ENCODE measurements around the gene STMN3. TPM values are rescaled to one million over a fixed set of nuclear protein-coding genes. Genes with fewer than 3 reads are reported as not detected.

Gene STMN3
- total and polyA plus RNA-seq, 5 donors from 2014 or later, result 11.7 to 64.6 (median 13.2) TPM

- no peak overlapping the region for H3K27ac Mint-ChIP-seq
- H3K9me3 Mint-ChIP-seq, result no peaks in the 10 kb centered on the region
- Histone ChIP-seq H3K27ac (ENCODE audit: insufficient read depth, low read length, poor library complexity, severe bottlenecking) (no peak overlapping the region), H3K4me1 (ENCODE audit: control insufficient read depth, insufficient read depth, low read length, poor library complexity, severe bottlenecking) (no peaks in the 10 kb centered on the region), H3K36me3 (ENCODE audit: control insufficient read depth, insufficient read depth, low read length) (peaks cover 25% of the 10 kb centered on the region), H3K4me3 (ENCODE audit: low read depth, low read length) (no peak overlapping the region), H3K9me3 (ENCODE audit: control insufficient read depth in 2 of 2, low read length in 2 of 2) (no peaks in the 10 kb centered on the region), H3K27me3 (ENCODE audit: control insufficient read depth, insufficient read depth, low read length) (no peaks in the 10 kb centered on the region)
- no peak overlapping the region for H3K4me3 Mint-ChIP-seq
- H3K4me1 Mint-ChIP-seq, result peaks cover 0 to 3% (median 2%) of the 10 kb centered on the region in 4 donors
- ATAC-seq (ENCODE audit: low read depth in 2 of 2) (no peak), DNase-seq (no peak)
- peaks cover 24% of the 10 kb centered on the region for H3K36me3 Mint-ChIP-seq
- H3K27me3 Mint-ChIP-seq, result no peaks in the 10 kb centered on the region
Observed at GRCh38 chr20:63664861-63665594, 11.8 kb upstream of the STMN3 start.

- H3K4me1 ChIP-seq (ENCODE audit: control insufficient read depth, insufficient read depth, low read length, poor library complexity, severe bottlenecking), result peaks cover 3% of the 10 kb centered on the region
- H3K27me3 Mint-ChIP-seq, result no peaks in the 10 kb centered on the region
- no peak overlapping the region for H3K27ac Mint-ChIP-seq
- H3K36me3 Mint-ChIP-seq, result peaks cover 23% of the 10 kb centered on the region
- H3K4me1 Mint-ChIP-seq, result peaks cover 0 to 10% (median 5%) of the 10 kb centered on the region in 4 donors
- H3K36me3 ChIP-seq (ENCODE audit: control insufficient read depth, insufficient read depth, low read length), result peaks cover 25% of the 10 kb centered on the region
- peak overlapping the region in 1 of 4 donors; percentile 69 for H3K4me3 Mint-ChIP-seq
- H3K27me3 ChIP-seq (ENCODE audit: control insufficient read depth, insufficient read depth, low read length), result no peaks in the 10 kb centered on the region
- DNase-seq, result no peak
- no peaks in the 10 kb centered on the region for H3K9me3 ChIP-seq (ENCODE audit: control insufficient read depth in 2 of 2, low read length in 2 of 2)
- no peaks in the 10 kb centered on the region for H3K9me3 Mint-ChIP-seq
- ATAC-seq (ENCODE audit: low read depth in 2 of 2), result no peak
- no peak overlapping the region for H3K4me3 ChIP-seq (ENCODE audit: low read depth, low read length)
- H3K27ac ChIP-seq (ENCODE audit: insufficient read depth, low read length, poor library complexity, severe bottlenecking), result no peak overlapping the region
Observed at GRCh38 chr20:63664143-63664851, 11.1 kb upstream of the STMN3 start.

GRCh38 chr20:63663332-63664066, 10.3 kb upstream of the STMN3 start:
- Mint-ChIP-seq H3K4me1 (peaks cover 2 to 18% (median 6%) of the 10 kb centered on the region in 4 donors), H3K27ac (no peak overlapping the region), H3K27me3 (no peaks in the 10 kb centered on the region), H3K36me3 (peaks cover 17% of the 10 kb centered on the region), H3K9me3 (no peaks in the 10 kb centered on the region), H3K4me3 (peak overlapping the region in 2 of 4 donors; percentile 38)
- Histone ChIP-seq H3K36me3 (ENCODE audit: control insufficient read depth, insufficient read depth, low read length) (peaks cover 22% of the 10 kb centered on the region), H3K27me3 (ENCODE audit: control insufficient read depth, insufficient read depth, low read length) (no peaks in the 10 kb centered on the region), H3K27ac (ENCODE audit: insufficient read depth, low read length, poor library complexity, severe bottlenecking) (no peak overlapping the region), H3K9me3 (ENCODE audit: control insufficient read depth in 2 of 2, low read length in 2 of 2) (no peaks in the 10 kb centered on the region), H3K4me1 (ENCODE audit: control insufficient read depth, insufficient read depth, low read length, poor library complexity, severe bottlenecking) (peaks cover 11% of the 10 kb centered on the region), H3K4me3 (ENCODE audit: low read depth, low read length) (no peak overlapping the region)
- DNase-seq (no peak), ATAC-seq (ENCODE audit: low read depth in 2 of 2) (no peak)

- no peaks in the 10 kb centered on the region for H3K9me3 Mint-ChIP-seq
- H3K4me3 Mint-ChIP-seq, result peak overlapping the region in 1 of 4 donors; percentile 29
- H3K9me3 ChIP-seq (ENCODE audit: control insufficient read depth in 2 of 2, low read length in 2 of 2), result no peaks in the 10 kb centered on the region
- no peak overlapping the region for H3K27ac ChIP-seq (ENCODE audit: insufficient read depth, low read length, poor library complexity, severe bottlenecking)
- H3K4me1 Mint-ChIP-seq, result peaks cover 3 to 25% (median 13%) of the 10 kb centered on the region in 4 donors
- H3K4me1 ChIP-seq (ENCODE audit: control insufficient read depth, insufficient read depth, low read length, poor library complexity, severe bottlenecking), result peaks cover 13% of the 10 kb centered on the region
- no peaks in the 10 kb centered on the region for H3K27me3 ChIP-seq (ENCODE audit: control insufficient read depth, insufficient read depth, low read length)
- ATAC-seq (ENCODE audit: low read depth in 2 of 2) (no peak), DNase-seq (no peak)
- peaks cover 12% of the 10 kb centered on the region for H3K36me3 Mint-ChIP-seq
- H3K36me3 ChIP-seq (ENCODE audit: control insufficient read depth, insufficient read depth, low read length), result peaks cover 17% of the 10 kb centered on the region
- H3K27ac Mint-ChIP-seq, result no peak overlapping the region
- no peaks in the 10 kb centered on the region for H3K27me3 Mint-ChIP-seq
- H3K4me3 ChIP-seq (ENCODE audit: low read depth, low read length), result no peak overlapping the region
Observed at GRCh38 chr20:63662813-63663189, 9.6 kb upstream of the STMN3 start.

- Histone ChIP-seq H3K9me3 (ENCODE audit: control insufficient read depth in 2 of 2, low read length in 2 of 2) (no peaks in the 10 kb centered on the region), H3K4me1 (ENCODE audit: control insufficient read depth, insufficient read depth, low read length, poor library complexity, severe bottlenecking) (peaks cover 17% of the 10 kb centered on the region), H3K36me3 (ENCODE audit: control insufficient read depth, insufficient read depth, low read length) (peaks cover 12% of the 10 kb centered on the region), H3K27ac (ENCODE audit: insufficient read depth, low read length, poor library complexity, severe bottlenecking) (no peak overlapping the region), H3K27me3 (ENCODE audit: control insufficient read depth, insufficient read depth, low read length) (no peaks in the 10 kb centered on the region), H3K4me3 (ENCODE audit: low read depth, low read length) (no peak overlapping the region)
- peaks cover 12% of the 10 kb centered on the region for H3K36me3 Mint-ChIP-seq
- no peaks in the 10 kb centered on the region for H3K27me3 Mint-ChIP-seq
- peak overlapping the region in 2 of 4 donors; percentile 29 to 51 for H3K4me3 Mint-ChIP-seq
- peaks cover 3 to 27% (median 13%) of the 10 kb centered on the region in 4 donors for H3K4me1 Mint-ChIP-seq
- H3K27ac Mint-ChIP-seq, result no peak overlapping the region
- DNase-seq, result no peak
- H3K9me3 Mint-ChIP-seq, result no peaks in the 10 kb centered on the region
- ATAC-seq (ENCODE audit: low read depth in 2 of 2), result no peak
Observed at GRCh38 chr20:63661959-63662812, 9.0 kb upstream of the STMN3 start.

GRCh38 chr20:63661108-63661507, 7.9 kb upstream of the STMN3 start:
- ATAC-seq (ENCODE audit: low read depth in 2 of 2) (no peak), DNase-seq (no peak)
- Histone ChIP-seq H3K27ac (ENCODE audit: insufficient read depth, low read length, poor library complexity, severe bottlenecking) (no peak overlapping the region), H3K4me3 (ENCODE audit: low read depth, low read length) (no peak overlapping the region), H3K27me3 (ENCODE audit: control insufficient read depth, insufficient read depth, low read length) (no peaks in the 10 kb centered on the region), H3K4me1 (ENCODE audit: control insufficient read depth, insufficient read depth, low read length, poor library complexity, severe bottlenecking) (peaks cover 17% of the 10 kb centered on the region), H3K9me3 (ENCODE audit: control insufficient read depth in 2 of 2, low read length in 2 of 2) (no peaks in the 10 kb centered on the region), H3K36me3 (ENCODE audit: control insufficient read depth, insufficient read depth, low read length) (peaks cover 5% of the 10 kb centered on the region)
- no peak overlapping the region for H3K27ac Mint-ChIP-seq
- peaks cover 3 to 27% (median 15%) of the 10 kb centered on the region in 4 donors for H3K4me1 Mint-ChIP-seq
- H3K36me3 Mint-ChIP-seq, result peaks cover 10% of the 10 kb centered on the region
- H3K9me3 Mint-ChIP-seq, result no peaks in the 10 kb centered on the region
- no peak overlapping the region for H3K4me3 Mint-ChIP-seq
- no peaks in the 10 kb centered on the region for H3K27me3 Mint-ChIP-seq

GRCh38 chr20:63660622-63661021, 7.4 kb upstream of the STMN3 start:
- peaks cover 2% of the 10 kb centered on the region for H3K36me3 ChIP-seq (ENCODE audit: control insufficient read depth, insufficient read depth, low read length)
- no peak overlapping the region for H3K27ac Mint-ChIP-seq
- H3K36me3 Mint-ChIP-seq, result peaks cover 8% of the 10 kb centered on the region
- DNase-seq (no peak), ATAC-seq (ENCODE audit: low read depth in 2 of 2) (no peak)
- H3K27me3 Mint-ChIP-seq, result no peaks in the 10 kb centered on the region
- H3K27ac ChIP-seq (ENCODE audit: insufficient read depth, low read length, poor library complexity, severe bottlenecking), result no peak overlapping the region
- H3K4me1 Mint-ChIP-seq, result peaks cover 3 to 27% (median 15%) of the 10 kb centered on the region in 4 donors
- H3K27me3 ChIP-seq (ENCODE audit: control insufficient read depth, insufficient read depth, low read length), result no peaks in the 10 kb centered on the region
- H3K4me3 ChIP-seq (ENCODE audit: low read depth, low read length), result no peak overlapping the region
- H3K9me3 Mint-ChIP-seq, result no peaks in the 10 kb centered on the region
- peaks cover 17% of the 10 kb centered on the region for H3K4me1 ChIP-seq (ENCODE audit: control insufficient read depth, insufficient read depth, low read length, poor library complexity, severe bottlenecking)
- H3K4me3 Mint-ChIP-seq, result peak overlapping the region in 1 of 4 donors; percentile 79
- no peaks in the 10 kb centered on the region for H3K9me3 ChIP-seq (ENCODE audit: control insufficient read depth in 2 of 2, low read length in 2 of 2)

All from CD4-positive, CD25-positive, alpha-beta regulatory T cell (primary cell).